Transverse colon (tissue), 4 donors: Measurements from ENCODE around the gene NAP1L2. TPM values are rescaled to one million over a fixed set of nuclear protein-coding genes. Genes with fewer than 3 reads are reported as not detected.

ENCODE experiments used
- DNase-seq: peaks from one replicate; pipeline ENCODE4 v3.0.0-alpha.2; 2019
- H3K27ac ChIP-seq, 4 donors: fragments of 200-600 bp; sonication (generic); 2 replicates each; pipeline ENCODE4 v1.5.1; 2016 to 2018; ENCODE audit warnings: inconsistent platforms in 4 of 4
- H3K27me3 ChIP-seq: fragments of 200-600 bp; sonication (generic); 2 replicates; pipeline ENCODE4 v1.5.1; 2017; ENCODE audit warnings: inconsistent platforms
- H3K36me3 ChIP-seq, 4 donors: fragments of 200-600 bp; sonication (generic); 2 replicates each; pipeline ENCODE4 v1.5.1; 2017 to 2019; ENCODE audit warnings: inconsistent platforms in 4 of 4
- H3K4me1 ChIP-seq, 4 donors: fragments of 200-600 bp; sonication (generic); 2 replicates each; pipeline ENCODE4 v1.5.1; 2017 to 2020; ENCODE audit warnings: inconsistent platforms in 4 of 4
- H3K4me3 ChIP-seq, 4 donors: fragments of 200-600 bp; sonication (generic); 1 replicate in 1 of 4; 2 replicates in 3 of 4; pipeline versions ENCODE4 v1.5.1 to v1.6.1; 2017 to 2019; ENCODE audit warnings: inconsistent platforms in 4 of 4
- H3K9me3 ChIP-seq, 2 donors: fragments of 200-600 bp; sonication (generic); 2 replicates each; pipeline ENCODE4 v1.5.1; 2017 to 2019; ENCODE audit warnings: inconsistent platforms in 2 of 2
- EP300 ChIP-seq: sonication (generic); formaldehyde crosslinking; IDR thresholded peaks from one replicate; pipeline ENCODE4 v1.6.1; 2017; ENCODE audit warnings: antibody characterized with exemption, low read depth
- POLR2A ChIP-seq: fragments of 450-650 bp; IDR thresholded peaks from one replicate; pipeline ENCODE4 v1.6.1; 2016; ENCODE audit warnings: antibody characterized with exemption, mild to moderate bottlenecking, moderate library complexity
- POLR2AphosphoS5 ChIP-seq, 3 donors: sonication (generic); formaldehyde crosslinking; IDR thresholded peaks; one replicate each; pipeline ENCODE4 v1.6.1; 2016; ENCODE audit warnings: antibody characterized with exemption in 3 of 3
- WGBS, 2 donors: methylation state at CpG; one replicate each; pipeline ENCODE4 v1.1.5; 2018; ENCODE audit warnings: low coverage in 1 of 2; 5-methylcytosine and 5-hydroxymethylcytosine counted together
- in situ Hi-C, 4 donors: fragments of 200-750 bp; cut with MboI; loops; one replicate each; pipeline versions ENCODE4 v1.15.0 to v1.15.1; 2017; ENCODE audit warnings: low sequenced_read_pairs in 3 of 4, low pct_ligation_motif_present in 1 of 4, low pct_unique_long_range_greater_than_20kb in 1 of 4
- intact Hi-C: fragments of 100-400 bp; cut with DNase I; formaldehyde crosslinking; loops from one replicate; pipeline ENCODE4 v1.15.1; 2023; ENCODE audit warnings: low total_unique reads
- total RNA-seq, 4 donors: library from RNA; depleted of rRNA; stranded (reverse); fragments of >200 nt; gene quantifications; one replicate each; pipeline ENCODE4 v1.1.0, GENCODE V29; 2016
- TF ChIP-seq, protein P1 (sequence below), 5 experiments: fragments of 200-600 bp in 3 of 5; fragments of 450-650 bp in 2 of 5; sonication (generic) in 3 of 5; IDR thresholded peaks; 1 replicate in 2 of 5; 2 replicates in 3 of 5; pipeline ENCODE4 v1.5.1; 2016 to 2017; ENCODE audit warnings: antibody characterized with exemption in 5 of 5, inconsistent platforms in 3 of 5, mild to moderate bottlenecking in 2 of 5, moderate library complexity in 1 of 5

The NAP1L2 gene, protein sequence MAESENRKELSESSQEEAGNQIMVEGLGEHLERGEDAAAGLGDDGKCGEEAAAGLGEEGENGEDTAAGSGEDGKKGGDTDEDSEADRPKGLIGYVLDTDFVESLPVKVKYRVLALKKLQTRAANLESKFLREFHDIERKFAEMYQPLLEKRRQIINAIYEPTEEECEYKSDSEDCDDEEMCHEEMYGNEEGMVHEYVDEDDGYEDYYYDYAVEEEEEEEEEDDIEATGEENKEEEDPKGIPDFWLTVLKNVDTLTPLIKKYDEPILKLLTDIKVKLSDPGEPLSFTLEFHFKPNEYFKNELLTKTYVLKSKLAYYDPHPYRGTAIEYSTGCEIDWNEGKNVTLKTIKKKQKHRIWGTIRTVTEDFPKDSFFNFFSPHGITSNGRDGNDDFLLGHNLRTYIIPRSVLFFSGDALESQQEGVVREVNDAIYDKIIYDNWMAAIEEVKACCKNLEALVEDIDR
- total RNA-seq: 1 to 10 TPM in 2 of 4 donors, under 1 TPM in 1, not detected in 1; 1.00 to 2.9 (median 1.4) TPM

DNA sequence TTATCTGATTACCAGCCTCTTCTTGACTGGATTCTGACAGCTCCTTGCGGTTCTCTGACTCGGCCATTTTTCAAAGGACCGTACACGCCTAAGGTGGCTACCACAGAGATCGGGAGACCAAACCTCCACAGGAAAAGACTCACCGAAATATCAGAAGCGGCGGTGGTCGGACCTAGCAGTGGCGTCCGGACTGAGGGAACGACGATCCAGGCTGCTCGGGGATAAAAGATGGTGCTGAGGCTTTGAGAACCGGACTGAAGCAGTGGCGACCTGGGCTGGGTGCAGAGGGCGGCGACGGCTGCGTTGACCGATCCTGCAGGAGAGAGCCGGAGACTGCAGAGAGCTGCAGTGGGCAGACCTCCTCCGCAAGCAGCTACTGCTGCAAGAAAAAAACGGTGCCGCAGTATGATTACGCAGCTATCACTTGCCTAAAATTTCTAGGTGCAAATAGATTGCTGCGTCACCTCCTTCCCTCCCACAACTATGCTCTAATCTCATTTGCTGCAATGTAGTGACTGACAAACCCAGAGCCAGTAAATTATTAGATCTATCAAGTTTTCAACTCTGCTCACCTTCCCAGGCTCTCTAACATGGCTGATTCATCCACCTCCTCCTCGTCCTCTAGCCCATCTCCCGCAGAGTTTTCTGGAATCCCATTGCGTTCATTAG lies at the start of gene NAP1L2:
NAP1L2 (minus strand) TSS at position 426 of the 669 bp plus-strand sequence; CDS start at position 67, 359 bp downstream.
- no peaks in the 10 kb centered on the region for H3K9me3 ChIP-seq
- peak; percentile 26 for DNase-seq
- no peaks in the 10 kb centered on the region for H3K36me3 ChIP-seq
- no peaks in the 10 kb centered on the region for H3K27me3 ChIP-seq
- WGBS, 2 donors: 0 to 47% methylated on average over 1 to 30 of the region's 30 CpGs
- peak within 1 kb of the TSS; percentile 13 to 59 (median 42) for H3K4me3 ChIP-seq
- peak within 1 kb of the TSS; percentile 41 to 64 (median 56) for H3K27ac ChIP-seq
- TF ChIP-seq POLR2A: no peak
- TF ChIP-seq POLR2AphosphoS5 (IDR thresholded peaks at IDR 0.05): peak in 2 of 3 donors; percentile 21 to 27
- intact Hi-C loops (no loop called here), in situ Hi-C loops (no loop called here)
- no peaks in the 10 kb centered on the region for H3K4me1 ChIP-seq

GRCh38 chrX:73262991-73263390 lies 48.3 kb upstream of the NAP1L2 start:
- Histone ChIP-seq H3K4me3 (no peak overlapping the region), H3K36me3 (no peaks in the 10 kb centered on the region), H3K9me3 (no peaks in the 10 kb centered on the region), H3K4me1 (no peaks in the 10 kb centered on the region), H3K27me3 (no peaks in the 10 kb centered on the region), H3K27ac (no peak overlapping the region)
- no peak for DNase-seq
- 14 to 31% methylated on average over 2 of the region's 2 CpGs for WGBS, 2 donors
- in situ Hi-C loops (loop anchor here in 1 of 4 donors (25.0 kb wide), 1 partner anchor 176 kb away; the partner anchor contains the start of gene PABPC1L2A), intact Hi-C loops (no loop called here)
- TF ChIP-seq POLR2A (no peak), POLR2AphosphoS5 (IDR thresholded peaks at IDR 0.05) (no peak), EP300 (no peak)
- TF ChIP-seq, protein P1, sequence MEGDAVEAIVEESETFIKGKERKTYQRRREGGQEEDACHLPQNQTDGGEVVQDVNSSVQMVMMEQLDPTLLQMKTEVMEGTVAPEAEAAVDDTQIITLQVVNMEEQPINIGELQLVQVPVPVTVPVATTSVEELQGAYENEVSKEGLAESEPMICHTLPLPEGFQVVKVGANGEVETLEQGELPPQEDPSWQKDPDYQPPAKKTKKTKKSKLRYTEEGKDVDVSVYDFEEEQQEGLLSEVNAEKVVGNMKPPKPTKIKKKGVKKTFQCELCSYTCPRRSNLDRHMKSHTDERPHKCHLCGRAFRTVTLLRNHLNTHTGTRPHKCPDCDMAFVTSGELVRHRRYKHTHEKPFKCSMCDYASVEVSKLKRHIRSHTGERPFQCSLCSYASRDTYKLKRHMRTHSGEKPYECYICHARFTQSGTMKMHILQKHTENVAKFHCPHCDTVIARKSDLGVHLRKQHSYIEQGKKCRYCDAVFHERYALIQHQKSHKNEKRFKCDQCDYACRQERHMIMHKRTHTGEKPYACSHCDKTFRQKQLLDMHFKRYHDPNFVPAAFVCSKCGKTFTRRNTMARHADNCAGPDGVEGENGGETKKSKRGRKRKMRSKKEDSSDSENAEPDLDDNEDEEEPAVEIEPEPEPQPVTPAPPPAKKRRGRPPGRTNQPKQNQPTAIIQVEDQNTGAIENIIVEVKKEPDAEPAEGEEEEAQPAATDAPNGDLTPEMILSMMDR (IDR thresholded peaks at IDR 0.05): peak; percentile 10 to 35 (median 26)

GRCh38 chrX:73239242-73239641 lies 24.6 kb upstream of the NAP1L2 start:
- Histone ChIP-seq H3K27me3 (no peaks in the 10 kb centered on the region), H3K4me3 (no peak overlapping the region), H3K4me1 (no peaks in the 10 kb centered on the region), H3K27ac (no peak overlapping the region), H3K36me3 (no peaks in the 10 kb centered on the region), H3K9me3 (no peaks in the 10 kb centered on the region)
- WGBS, 2 donors: 71% methylated on average over 5 of the region's 5 CpGs; no CpG with 5 or more reads in 1 of the 2 donors
- in situ Hi-C loops (no loop called here), intact Hi-C loops (no loop called here)
- TF ChIP-seq, protein P1 (IDR thresholded peaks at IDR 0.05): no peak
- no peak for DNase-seq

GRCh38 chrX:73217621-73218020 lies 3.0 kb upstream of the NAP1L2 start:
- WGBS, 2 donors: 71 to 87% methylated on average over 3 of the region's 3 CpGs
- intact Hi-C loops: no loop called here
- no peak for TF ChIP-seq EP300
- no peak for TF ChIP-seq POLR2A
- no peak for TF ChIP-seq POLR2AphosphoS5 (IDR thresholded peaks at IDR 0.05)
- TF ChIP-seq, protein P1 (IDR thresholded peaks at IDR 0.05): no peak

More at GRCh38 chrX:73217621-73218020, 3.0 kb upstream of the NAP1L2 start:
- no peak for DNase-seq
- Histone ChIP-seq H3K4me1 (no peaks in the 10 kb centered on the region), H3K4me3 (no peak overlapping the region), H3K36me3 (no peaks in the 10 kb centered on the region), H3K27me3 (no peaks in the 10 kb centered on the region), H3K27ac (no peak overlapping the region), H3K9me3 (no peaks in the 10 kb centered on the region)
- in situ Hi-C loops: no loop called here
